GM12892 (cell line): ENCODE measurements around the gene ZC3H10.
"Not testable (repeated sequence)": the region's sequence is repeated elsewhere in the genome, so short reads cannot be mapped to it uniquely, and the experiment has no call there.

Experiments
- DNase-seq: peaks from one replicate; pipeline ENCODE4 v3.0.0; 2011; ENCODE audit not compliant: insufficient read length
- FAIRE-seq: peaks from 2 replicates; lab custom pipeline; 2011; peaks lifted over from hg19 to GRCh38; lab: Jason Lieb, UNC
- POLR2A ChIP-seq: IDR thresholded peaks from 2 replicates; pipeline ENCODE4 v1.6.1; 2011; ENCODE audit warnings: low read depth, low read length, control low read depth
- POLR2AphosphoS5 ChIP-seq: IDR thresholded peaks from 2 replicates; pipeline ENCODE4 v1.6.1; 2011; ENCODE audit warnings: low read depth, low read length, control low read depth
- TAF1 ChIP-seq: IDR thresholded peaks from 2 replicates; pipeline ENCODE4 v1.6.1; 2011; ENCODE audit warnings: low read depth, mild to moderate bottlenecking, control low read depth, low read length, borderline replicate concordance

Gene ZC3H10

DNA sequence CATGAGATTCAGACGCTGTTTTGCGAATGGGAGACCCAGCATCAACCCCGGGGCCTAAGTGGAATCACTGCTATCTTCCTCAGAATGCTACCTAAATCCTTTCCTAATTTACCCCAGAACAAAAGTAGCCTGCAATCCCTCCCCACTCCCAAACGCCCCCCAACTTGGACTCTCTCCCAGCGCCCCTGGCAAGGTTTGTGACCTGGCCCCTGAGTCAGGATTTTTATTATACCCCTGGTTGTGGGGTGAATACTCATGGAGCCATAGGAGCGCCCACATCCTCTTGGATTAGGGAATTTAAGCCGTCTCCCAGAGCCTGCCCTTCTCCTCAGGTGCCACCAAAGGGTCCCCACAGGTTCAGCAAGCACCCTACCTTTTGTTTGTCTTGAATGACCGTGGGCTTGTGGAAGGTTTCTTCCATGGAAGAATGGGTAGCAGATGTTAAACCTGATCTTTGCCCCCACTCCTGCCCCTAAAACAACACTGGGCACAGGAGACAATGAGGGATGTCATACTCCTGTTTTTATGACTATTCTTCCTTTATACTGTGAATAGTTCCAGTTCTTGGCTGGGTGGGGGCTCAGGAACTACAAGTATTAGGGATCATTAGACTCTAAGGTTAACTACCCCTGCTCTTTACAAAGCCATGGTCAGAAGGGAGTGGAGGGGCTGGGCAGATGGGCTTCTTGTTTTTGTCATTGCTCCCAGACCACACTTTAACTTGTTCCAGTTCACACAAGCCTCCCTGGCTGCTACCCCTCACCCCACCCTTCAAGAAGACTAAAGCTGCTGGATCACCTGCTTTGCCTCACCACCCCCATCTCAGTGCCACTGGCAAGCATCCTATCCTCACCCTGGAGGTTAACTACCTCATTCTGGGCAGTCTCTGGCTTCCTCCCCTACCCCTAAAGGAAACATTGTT, 35.0 kb downstream of the ZC3H10 start:
- DNase-seq (no peak), FAIRE-seq (no peak)
- TF ChIP-seq POLR2AphosphoS5 (no peak), POLR2A (no peak), TAF1 (no peak)

DNA sequence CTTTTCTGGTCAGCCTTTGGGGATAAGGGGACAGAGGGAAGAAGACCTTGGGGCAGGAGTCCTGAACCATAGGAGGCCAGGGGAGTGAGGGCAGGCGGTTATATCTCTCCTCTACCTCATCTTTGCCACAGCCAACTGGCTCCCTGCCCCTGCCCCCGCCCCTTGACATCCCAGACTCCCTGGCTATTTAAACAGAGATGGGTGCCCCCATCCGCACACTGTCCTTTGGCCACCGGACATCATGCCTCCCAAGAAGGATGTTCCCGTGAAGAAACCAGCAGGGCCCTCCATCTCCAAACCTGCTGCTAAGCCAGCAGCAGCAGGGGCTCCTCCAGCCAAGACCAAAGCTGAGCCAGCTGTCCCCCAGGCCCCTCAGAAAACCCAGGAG, 35.6 kb downstream of the ZC3H10 start:
- TF ChIP-seq TAF1 (no peak), POLR2AphosphoS5 (no peak), POLR2A (no peak)
- DNase-seq (no peak), FAIRE-seq (no peak)

DNA sequence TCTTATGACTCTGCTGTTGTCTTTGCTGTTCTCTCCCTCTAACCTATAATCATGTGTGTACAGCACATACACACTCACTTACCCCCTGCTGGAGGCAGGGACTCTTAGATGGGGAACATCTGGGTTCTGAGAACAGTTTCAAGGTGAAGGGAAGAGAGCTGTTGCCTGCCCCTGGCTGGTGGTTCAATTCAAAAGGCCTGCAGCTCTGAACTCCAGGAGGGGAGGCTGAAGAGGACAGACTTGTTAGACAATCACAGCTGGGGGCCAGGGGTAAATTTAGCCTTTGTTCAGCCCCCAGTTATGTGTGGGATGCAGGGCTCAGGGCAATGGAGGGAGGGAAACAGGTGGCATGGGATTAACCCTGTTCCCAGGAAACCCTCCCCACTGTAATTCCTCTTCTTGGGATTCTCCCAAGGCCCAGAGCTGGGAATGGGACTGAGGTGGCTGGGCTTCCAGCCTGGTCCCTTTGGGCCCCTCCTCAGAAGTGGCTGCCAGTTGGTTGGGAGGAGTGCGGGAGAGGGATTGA, 36.2 kb downstream of the ZC3H10 start:
- FAIRE-seq (no peak), DNase-seq (no peak)
- TF ChIP-seq POLR2A (no peak), TAF1 (no peak), POLR2AphosphoS5 (no peak)

DNA sequence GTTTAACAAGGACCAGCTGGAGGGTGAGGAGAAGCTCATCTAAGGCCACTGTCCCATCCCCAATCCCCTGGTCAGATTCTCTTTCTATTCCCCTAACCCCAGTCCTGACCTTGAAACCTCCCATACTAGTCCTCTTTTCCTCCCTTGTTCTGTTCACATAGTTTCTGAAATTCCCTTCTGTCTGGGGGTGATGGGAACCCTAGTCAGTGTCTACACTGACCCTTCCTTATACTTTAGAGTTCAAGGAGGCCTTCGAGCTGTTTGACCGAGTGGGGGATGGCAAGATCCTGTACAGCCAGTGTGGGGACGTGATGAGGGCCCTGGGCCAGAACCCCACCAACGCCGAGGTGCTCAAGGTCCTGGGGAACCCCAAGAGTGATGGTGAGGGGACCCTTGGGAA, 36.8 kb downstream of the ZC3H10 start:
- TF ChIP-seq POLR2A (no peak), TAF1 (no peak), POLR2AphosphoS5 (no peak)
- FAIRE-seq: no peak
- no peak for DNase-seq

DNA sequence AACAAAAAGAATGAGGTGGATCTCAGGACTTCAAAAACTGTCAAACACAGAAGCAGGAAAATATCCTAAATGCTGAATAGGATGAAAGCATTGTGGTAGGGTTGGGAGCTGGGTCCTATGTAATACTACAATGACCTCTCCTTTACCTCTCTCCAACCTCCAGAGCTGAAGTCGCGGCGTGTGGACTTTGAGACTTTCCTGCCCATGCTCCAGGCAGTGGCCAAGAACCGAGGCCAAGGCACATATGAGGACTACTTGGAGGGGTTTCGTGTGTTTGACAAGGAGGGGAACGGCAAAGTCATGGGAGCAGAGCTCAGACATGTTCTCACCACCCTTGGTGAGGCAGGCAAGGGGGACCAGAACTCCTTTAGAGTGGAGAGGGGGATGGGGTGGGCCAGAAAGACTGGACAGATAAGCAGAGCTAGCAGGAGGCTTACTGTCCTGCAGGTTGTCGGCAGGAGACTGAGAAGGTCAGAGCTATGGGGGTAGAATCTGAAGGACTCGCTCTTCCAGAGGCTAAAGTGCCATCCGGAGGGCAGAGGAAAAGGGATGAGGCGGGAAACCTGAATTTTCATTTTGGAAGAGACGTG, 37.3 kb downstream of the ZC3H10 start:
- TF ChIP-seq TAF1 (no peak), POLR2A (no peak), POLR2AphosphoS5 (no peak)
- DNase-seq (no peak), FAIRE-seq (no peak)

DNA sequence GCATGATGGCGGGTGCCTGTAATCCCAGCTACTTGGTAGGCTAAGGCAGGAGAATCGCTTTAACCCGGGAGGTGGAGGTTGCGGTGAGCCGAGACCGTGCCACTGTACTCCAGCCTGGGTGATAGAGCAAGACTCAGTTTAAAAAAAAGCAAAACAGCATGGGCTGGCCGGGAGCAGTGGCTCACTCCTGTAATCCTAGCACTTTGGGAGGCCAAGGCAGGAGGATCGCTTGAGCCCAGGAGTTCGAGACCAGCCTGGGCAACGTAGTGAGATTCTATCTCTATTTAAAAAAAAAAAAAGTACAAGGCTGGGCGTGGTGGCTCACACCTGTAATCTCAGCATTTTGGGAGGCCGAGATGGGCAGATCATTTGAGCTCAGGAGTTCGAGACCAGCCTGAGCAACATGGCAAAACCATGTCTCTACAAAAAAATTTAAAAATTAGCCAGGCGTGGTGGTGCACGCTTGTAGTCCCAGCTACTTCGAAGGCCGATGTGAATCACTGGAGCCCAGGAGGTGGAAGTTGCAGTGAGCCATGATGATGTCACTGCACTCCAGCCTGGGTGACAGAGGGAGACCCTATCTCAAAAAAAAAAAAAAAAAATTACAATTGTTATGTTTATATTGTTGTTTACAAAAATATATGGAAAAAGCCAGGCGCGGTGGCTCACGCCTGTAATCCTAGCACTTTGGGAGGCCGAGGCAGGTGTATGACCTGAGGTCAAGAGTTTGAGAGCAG, 38.6 kb downstream of the ZC3H10 start:
- DNase-seq, FAIRE-seq: not testable (repeated sequence)

DNA sequence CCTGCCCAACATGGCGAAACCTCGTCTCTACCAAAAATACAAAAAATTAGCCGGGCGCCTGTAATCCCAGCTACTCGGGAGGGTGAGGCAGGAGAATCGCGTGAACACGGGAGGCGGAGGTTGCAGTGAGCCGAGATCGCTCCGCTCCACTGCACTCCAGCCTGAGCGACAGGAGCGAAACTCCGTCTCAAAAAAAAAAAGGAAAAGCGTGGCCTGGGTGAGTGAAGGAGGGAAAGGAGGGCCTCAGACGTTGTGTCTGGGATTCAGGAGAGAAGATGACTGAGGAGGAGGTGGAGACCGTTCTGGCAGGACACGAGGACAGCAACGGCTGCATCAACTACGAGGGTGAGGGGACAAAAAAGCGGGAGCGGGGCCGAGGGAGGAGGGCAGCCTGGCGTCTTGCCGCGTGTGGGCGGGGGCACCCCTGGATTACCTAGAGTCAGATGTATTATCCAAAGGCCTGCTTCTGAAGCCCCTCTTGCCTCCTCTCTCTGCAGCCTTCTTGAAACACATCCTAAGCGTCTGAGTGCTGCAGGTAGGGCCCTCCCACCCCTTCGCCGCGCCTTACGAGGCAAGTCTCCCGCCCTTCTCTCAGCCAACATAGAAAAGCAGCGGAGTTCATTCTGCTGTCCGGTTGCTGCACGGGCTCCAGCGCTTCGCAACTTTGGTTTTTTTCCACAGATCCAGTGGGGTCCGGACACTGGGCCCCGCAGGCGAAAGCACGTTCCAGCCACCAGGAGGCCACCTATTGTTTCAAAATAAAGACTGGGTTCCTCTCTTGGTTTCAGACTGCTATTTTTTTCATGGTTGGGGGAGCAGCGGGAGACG, 39.3 kb downstream of the ZC3H10 start:
- DNase-seq (peak; percentile 64), FAIRE-seq (peak; percentile 53)
- TF ChIP-seq POLR2AphosphoS5 (no peak), TAF1 (peak; percentile 62; the same call in 1 of the 2 replicates), POLR2A (no peak)

DNA sequence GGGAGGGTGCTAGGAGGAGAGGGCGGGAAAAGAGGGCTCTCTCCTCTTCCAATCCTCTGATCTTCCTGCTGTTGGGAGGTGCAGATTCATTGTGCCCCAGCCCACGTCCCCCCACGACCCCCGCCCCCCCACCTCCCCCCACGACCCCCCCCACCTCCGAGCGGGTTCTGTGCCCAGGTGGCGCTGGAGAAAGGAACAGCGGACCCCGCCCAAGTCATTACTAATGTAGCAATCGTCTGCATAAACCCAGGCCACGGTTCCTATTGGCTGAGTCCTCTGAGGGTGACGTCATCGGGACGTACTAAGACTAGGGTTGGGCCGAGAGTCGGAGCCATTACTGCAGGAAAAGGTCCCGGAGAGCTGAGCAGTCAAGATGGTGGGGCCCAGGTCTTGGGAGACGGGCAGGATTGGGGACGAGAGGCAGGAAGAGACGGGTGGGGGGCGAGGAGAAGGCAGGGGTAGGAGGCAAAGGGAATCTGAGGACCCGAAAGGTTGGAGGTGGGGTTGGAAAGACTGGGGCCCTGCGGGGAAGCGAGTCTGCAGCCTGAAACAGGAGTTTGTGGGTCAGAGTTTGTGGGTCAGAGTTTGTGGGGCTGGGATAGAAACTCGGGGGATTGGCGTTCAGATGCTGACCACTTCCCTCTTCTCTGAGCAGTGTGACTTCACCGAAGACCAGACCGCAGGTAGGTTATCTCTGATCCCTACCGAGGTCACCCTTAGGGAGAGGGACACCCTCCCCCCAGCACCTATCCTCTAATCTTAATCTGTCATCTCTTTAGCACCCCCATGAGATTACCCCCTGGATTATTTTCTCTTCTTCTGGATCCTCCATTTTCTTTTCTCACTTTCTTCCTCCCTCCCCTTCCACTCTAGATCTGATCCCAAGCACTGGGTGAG, 40.2 kb downstream of the ZC3H10 start, which contains the start of gene MYL6:
MYL6 (plus strand) TSS at position 331 of the 897 bp plus-strand sequence; CDS start at position 374, 43 bp downstream.
- TF ChIP-seq POLR2AphosphoS5: peak; percentile 99
- peak; percentile 99 for TF ChIP-seq POLR2A
- TF ChIP-seq TAF1: peak; percentile 96
- FAIRE-seq: peak; percentile 93
- peak; percentile 83 for DNase-seq

DNA sequence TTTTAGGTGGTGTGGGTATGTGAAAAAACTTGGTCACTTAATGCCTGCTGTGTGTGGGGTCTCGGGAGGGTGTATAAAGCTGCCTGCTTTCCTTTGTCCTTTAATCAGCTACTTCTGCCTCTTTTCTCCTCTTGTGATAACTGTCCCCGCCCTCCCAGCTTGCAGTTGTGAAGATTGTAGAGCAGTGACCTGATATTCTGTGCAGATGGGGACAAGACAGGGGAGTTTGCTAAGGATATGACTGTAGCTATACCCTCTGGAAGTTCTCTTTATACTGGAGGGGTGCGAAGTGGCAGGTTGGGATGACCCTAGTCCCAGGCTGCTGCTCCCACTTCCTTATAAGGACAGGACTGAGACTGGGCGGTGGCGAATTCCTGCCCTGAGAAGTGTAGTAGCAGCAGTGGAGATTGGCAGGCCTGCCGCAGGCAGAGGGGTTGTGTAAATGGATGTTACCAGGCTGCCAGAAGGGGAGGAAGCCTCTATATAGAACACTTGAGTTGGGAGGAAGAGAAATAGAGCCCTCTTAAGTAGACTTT, 40.9 kb downstream of the ZC3H10 start:
- DNase-seq (no peak), FAIRE-seq (peak; percentile 67)
- TF ChIP-seq POLR2A (no peak; the same call in 1 of the 2 replicates), POLR2AphosphoS5 (no peak), TAF1 (no peak)
